Measurements from ENCODE around the gene CNTNAP3. TPM values are rescaled to one million over a fixed set of nuclear protein-coding genes. Genes with fewer than 3 reads are reported as not detected.

The CNTNAP3 gene
- total RNA-seq, 1 experiment from 2014 or later, result 4.6 TPM

Other genes with a start within 250 kb of the CNTNAP3 start
- gene SPATA31A1, start 67.5 kb upstream of the CNTNAP3 start, total RNA-seq (2021), result not detected in 2 replicates